BE2C (cell line): Measurements from ENCODE around the gene TMCO2.

Experiments used
- DNase-seq: peaks from one replicate; pipeline ENCODE4 v3.0.0-alpha.2; 2020
- H3K27me3 ChIP-seq: fragments of 250-450 bp; sonication (Bioruptor Pico); 2 replicates; pipeline ENCODE4 v1.5.1; 2020; ENCODE audit warnings: mild to moderate bottlenecking
- H3K36me3 ChIP-seq: fragments of 250-450 bp; sonication (Bioruptor Pico); 2 replicates; pipeline ENCODE4 v1.5.1; 2020; ENCODE audit warnings: mild to moderate bottlenecking
- H3K4me1 ChIP-seq: fragments of 250-450 bp; sonication (Bioruptor Pico); 2 replicates; pipeline ENCODE4 v1.5.1; 2020
- H3K4me3 ChIP-seq: 2 replicates; pipeline ENCODE4 v1.5.1; 2011; ENCODE audit warnings: low read depth, low read length
- H3K9me3 ChIP-seq: fragments of 250-450 bp; sonication (Bioruptor Pico); 2 replicates; pipeline ENCODE4 v1.5.1; 2020
- CTCF ChIP-seq: IDR thresholded peaks from 2 replicates; pipeline ENCODE4 v1.5.1; 2012; ENCODE audit warnings: mild to moderate bottlenecking, low read depth, low read length

TMCO2 gene

GRCh38 chr1:40264354-40264781, 16.6 kb downstream of the TMCO2 start:
- peaks cover 7% of the 10 kb centered on the region for H3K36me3 ChIP-seq
- no peaks in the 10 kb centered on the region for H3K9me3 ChIP-seq
- TF ChIP-seq CTCF, result no peak
- H3K4me1 ChIP-seq, result no peaks in the 10 kb centered on the region
- DNase-seq, result no peak
- H3K27me3 ChIP-seq, result no peaks in the 10 kb centered on the region
- H3K4me3 ChIP-seq, result no peak overlapping the region

- no peaks in the 10 kb centered on the region for H3K27me3 ChIP-seq
- no peaks in the 10 kb centered on the region for H3K4me1 ChIP-seq
- H3K9me3 ChIP-seq, result no peaks in the 10 kb centered on the region
- peaks cover 7% of the 10 kb centered on the region for H3K36me3 ChIP-seq
- TF ChIP-seq CTCF, result no peak
- H3K4me3 ChIP-seq, result no peak overlapping the region
- no peak for DNase-seq
Measured at GRCh38 chr1:40265298-40265697, 17.6 kb downstream of the TMCO2 start.

- no peak overlapping the region for H3K4me3 ChIP-seq
- TF ChIP-seq CTCF, result no peak
- DNase-seq, result no peak
- H3K27me3 ChIP-seq, result no peaks in the 10 kb centered on the region
- no peaks in the 10 kb centered on the region for H3K4me1 ChIP-seq
- H3K9me3 ChIP-seq, result no peaks in the 10 kb centered on the region
- H3K36me3 ChIP-seq, result peaks cover 10% of the 10 kb centered on the region
Measured at GRCh38 chr1:40265919-40266318, 18.2 kb downstream of the TMCO2 start.

- Histone ChIP-seq H3K36me3 (peaks cover 13% of the 10 kb centered on the region), H3K9me3 (no peaks in the 10 kb centered on the region), H3K4me3 (no peak overlapping the region), H3K4me1 (no peaks in the 10 kb centered on the region), H3K27me3 (no peaks in the 10 kb centered on the region)
- no peak for DNase-seq
- no peak for TF ChIP-seq CTCF
Measured at GRCh38 chr1:40266786-40267535, 19.2 kb downstream of the TMCO2 start.

GRCh38 chr1:40267767-40268187, 20.0 kb downstream of the TMCO2 start:
- no peak for DNase-seq
- no peak overlapping the region for H3K4me3 ChIP-seq
- no peak for TF ChIP-seq CTCF
- H3K36me3 ChIP-seq, result peaks cover 13% of the 10 kb centered on the region
- H3K9me3 ChIP-seq, result no peaks in the 10 kb centered on the region
- no peaks in the 10 kb centered on the region for H3K27me3 ChIP-seq
- H3K4me1 ChIP-seq, result no peaks in the 10 kb centered on the region

GRCh38 chr1:40268211-40268610, 20.5 kb downstream of the TMCO2 start:
- Histone ChIP-seq H3K9me3 (no peaks in the 10 kb centered on the region), H3K4me3 (no peak overlapping the region), H3K27me3 (no peaks in the 10 kb centered on the region), H3K36me3 (peaks cover 13% of the 10 kb centered on the region), H3K4me1 (no peaks in the 10 kb centered on the region)
- no peak for DNase-seq
- TF ChIP-seq CTCF, result no peak
